MV-4-11 (cell line): ENCODE results near the gene HSP90B1.

ENCODE experiments used
- DNase-seq: peaks from one replicate; lab custom pipeline; 2025; lab: John Stamatoyannopoulos, UW

The HSP90B1 gene

GRCh38 chr12:103929784-103930033 is 501 bp upstream of the HSP90B1 start:
- no peak for DNase-seq

DNA sequence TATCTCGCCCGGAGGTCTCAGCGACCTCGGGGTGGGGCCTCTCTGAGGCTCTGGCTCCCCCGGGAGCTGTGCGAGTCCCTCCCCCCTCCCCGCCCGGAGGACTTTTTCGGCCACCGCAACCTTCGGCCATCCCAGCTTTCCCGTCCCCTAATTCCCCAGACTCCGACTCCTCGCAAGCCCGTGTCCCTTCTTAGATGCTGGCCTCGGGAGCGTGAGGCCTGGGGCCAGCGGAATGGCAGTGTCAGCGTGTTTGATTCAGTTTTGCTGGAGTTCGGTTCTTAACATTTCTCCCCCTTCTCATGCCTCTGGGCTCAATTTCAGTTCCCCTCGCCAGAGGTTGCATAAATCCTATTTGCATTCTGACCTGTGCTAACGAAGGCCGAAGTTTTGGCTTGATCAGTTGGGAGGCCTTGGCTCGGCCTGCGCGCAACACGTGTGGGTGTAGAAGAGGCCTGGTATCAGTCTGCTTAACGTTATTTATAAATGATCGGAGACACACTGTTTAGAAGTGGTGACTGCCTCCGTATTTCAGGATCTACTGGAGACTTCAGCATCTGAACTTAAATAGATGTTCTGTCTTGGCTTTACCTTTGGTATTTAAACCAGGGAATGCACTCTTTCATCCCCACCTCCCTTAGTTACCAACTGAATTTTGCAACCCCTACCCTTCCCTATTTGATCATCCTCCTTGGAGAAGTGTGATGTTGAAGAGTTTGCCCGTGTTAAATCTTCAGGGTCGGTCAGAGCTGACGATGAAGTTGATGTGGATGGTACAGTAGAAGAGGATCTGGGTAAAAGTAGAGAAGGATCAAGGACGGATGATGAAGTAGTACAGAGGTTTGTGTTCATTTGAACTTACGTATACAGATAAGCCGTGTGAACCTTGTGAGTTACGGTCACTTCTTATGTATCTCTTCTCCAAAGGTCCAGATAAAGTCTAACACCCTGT is 851 bp downstream of the HSP90B1 start:
- DNase-seq: peak; percentile 73

GRCh38 chr12:103933237-103933636 is 3.0 kb downstream of the HSP90B1 start:
- no peak for DNase-seq

GRCh38 chr12:103936679-103937078 is 6.5 kb downstream of the HSP90B1 start:
- no peak for DNase-seq

GRCh38 chr12:103944964-103945363 is 14.8 kb downstream of the HSP90B1 start:
- no peak for DNase-seq

DNA sequence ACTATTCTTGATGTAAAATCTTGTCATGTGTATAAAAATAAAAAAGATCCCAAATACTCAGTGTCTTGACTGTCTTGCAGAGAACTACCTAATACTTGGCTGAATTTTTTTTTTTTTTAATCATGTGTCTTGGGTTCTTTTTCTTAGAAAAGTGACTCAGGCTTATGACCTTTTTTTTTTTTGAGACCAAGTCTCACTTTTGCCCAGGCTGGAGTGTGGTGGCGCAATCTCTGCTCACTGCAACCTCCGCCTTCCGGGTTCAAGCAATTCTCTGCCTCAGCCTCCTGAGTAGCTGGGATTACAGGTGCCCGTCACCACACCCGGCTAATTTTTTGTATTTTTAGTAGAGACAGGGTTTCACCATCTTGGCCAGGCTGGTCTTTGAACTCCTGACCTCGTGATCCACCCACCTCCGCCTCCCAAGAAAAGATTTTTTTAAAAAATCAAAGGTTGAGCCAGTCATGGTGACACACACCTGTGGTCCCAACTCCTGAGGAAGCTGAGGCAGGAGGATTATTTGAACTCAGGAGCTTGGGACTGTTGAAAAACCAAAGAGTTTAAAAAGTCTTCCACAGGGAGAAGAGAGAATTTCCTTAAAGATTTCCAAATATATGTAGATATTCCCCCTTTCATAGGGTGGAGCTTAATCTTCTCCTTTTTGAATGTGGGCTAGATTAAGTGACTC is 17.8 kb downstream of the HSP90B1 start:
- peak; percentile 57 for DNase-seq

GRCh38 chr12:103948746-103949406 is 18.7 kb downstream of the HSP90B1 start:
- no peak for DNase-seq

- DNase-seq: no peak
Measured at GRCh38 chr12:103952497-103952896, 22.3 kb downstream of the HSP90B1 start.

GRCh38 chr12:103955811-103956508 is 25.8 kb downstream of the HSP90B1 start:
- DNase-seq: no peak

- no peak for DNase-seq
Measured at GRCh38 chr12:103956509-103957027, 26.4 kb downstream of the HSP90B1 start.

DNA sequence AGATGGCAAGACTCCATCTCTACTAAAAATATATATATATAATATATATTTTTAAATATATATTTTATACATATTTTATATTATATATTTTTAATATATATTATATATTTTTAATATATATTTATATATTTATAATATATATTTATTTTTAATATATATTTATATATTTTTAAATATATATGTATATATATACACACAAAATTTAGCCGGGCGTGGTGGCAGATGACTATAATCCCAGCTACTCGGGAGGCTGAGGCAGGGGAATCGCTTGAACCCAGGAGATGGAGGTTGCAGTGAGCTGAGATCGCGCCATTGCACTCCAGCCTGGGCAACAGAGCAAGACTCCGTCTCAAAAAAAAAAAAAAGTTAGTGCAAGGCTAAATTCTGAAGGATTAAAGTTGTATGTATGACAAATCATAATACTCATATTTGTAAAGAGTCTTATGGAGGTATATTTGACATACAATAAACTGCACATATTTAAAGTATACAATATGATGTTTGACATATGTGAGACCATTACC is 27.7 kb downstream of the HSP90B1 start:
- no peak for DNase-seq

DNA sequence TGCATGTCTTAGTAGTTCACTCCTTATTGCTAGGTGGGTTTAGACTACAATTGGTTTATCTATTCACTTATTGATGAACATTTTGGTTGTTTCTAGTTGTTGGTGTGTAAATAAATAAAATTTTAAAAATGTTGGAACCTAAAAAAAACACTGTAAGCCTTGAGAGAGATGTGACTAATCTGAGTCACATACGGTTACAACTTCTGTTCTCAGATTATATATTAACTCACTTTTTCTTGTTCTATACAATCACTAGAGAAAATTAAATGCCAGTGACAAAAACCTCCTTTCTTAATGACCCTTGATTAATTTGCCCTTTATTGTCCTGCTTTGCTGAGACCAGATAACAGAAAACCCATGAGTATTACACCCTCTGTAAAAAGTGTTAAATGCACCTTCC is 28.4 kb downstream of the HSP90B1 start:
- DNase-seq: no peak

DNA sequence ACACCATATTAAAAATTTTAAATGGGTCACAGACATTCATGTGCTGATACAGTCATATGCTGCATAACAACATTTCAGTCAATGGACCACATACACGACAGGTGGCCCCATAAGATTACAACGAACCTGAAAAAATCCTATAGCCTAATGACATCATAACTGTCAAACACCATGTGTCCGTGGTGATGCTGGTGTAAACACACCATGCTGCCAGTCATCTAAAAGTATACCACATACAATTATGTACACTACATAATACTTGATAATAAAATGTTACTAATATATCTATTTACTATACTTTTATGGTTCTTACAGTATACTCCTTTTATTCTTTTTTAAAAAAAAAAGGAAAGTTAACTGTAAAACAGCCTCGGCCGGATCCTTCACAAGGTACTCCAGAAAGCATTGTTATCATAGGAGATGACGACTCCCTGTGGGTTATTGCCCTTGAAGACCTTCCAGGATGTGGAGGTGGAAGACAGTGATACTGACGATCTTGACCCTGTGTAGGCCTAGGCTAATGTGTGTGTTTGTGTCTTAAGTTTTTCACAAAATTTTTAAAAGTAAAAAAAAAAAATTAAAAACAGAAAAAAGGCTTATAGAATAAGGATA is 30.5 kb downstream of the HSP90B1 start:
- no peak for DNase-seq

DNA sequence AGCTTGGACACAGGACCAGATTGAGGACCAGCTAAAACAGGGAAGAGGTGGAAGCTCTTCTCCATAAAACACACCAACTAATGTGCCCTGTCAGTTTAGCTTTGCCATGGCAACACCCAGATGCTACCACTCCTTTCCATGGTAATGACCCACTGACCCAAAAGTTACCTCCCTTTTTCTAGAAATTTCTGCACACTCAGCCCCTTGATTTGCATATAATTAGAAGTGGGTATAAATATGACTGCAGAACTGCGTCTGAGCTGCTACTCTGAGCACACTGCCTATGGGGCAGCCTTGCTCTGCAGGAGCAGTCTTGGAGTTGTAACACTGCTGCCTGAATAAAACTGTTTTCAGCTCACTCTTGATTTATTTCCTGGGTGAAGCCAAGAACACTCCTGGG is 32.3 kb downstream of the HSP90B1 start:
- DNase-seq: peak; percentile 23

- no peak for DNase-seq
Measured at GRCh38 chr12:103964805-103965204, 34.6 kb downstream of the HSP90B1 start.

GRCh38 chr12:103965255-103965589 is 35.0 kb downstream of the HSP90B1 start:
- DNase-seq: no peak

DNA sequence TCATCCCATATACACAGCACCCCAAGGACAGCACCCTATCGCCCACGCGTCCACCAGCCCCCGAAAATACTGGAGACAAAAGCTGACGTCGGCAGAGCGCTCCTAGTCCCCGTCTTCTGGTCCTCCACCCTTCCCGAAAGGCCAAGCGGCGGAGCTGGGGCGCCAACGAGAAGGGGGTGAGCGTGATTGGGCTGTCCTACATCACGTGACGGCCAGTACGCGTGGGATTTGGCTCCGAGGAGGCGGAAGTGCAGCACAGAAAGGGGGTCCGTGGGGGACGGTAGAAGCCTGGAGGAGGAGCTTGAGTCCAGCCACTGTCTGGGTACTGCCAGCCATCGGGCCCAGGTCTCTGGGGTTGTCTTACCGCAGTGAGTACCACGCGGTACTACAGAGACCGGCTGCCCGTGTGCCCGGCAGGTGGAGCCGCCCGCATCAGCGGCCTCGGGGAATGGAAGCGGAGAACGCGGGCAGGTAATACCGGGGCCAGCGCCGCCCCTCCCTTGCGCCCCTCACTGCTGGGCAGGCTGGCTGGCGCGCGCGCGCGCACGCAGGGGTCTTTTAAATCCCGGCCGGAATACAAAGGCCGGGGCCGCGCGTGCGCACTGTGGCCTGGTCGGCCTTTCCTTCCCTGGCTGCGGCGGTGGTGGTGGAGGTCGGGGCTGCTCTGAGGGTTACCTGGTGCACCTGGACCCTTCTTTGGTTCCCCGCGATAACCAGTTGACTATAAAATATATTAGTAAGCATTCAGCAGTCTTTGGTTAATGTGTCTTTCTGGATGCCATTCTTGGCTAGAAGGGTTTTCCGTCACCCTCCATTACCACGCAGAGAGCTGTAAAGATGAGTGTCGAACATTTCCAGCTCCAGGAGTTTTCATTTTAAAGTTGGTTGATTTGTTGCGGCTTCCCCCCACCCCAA is 35.6 kb downstream of the HSP90B1 start, which contains the start of gene TDG:
TSS of gene TDG (plus strand) at position 283 of the 915 bp plus-strand sequence. CDS start at position 449, 166 bp downstream.
- peak; percentile 95 for DNase-seq

- DNase-seq: no peak
Measured at GRCh38 chr12:103966736-103967135, 36.5 kb downstream of the HSP90B1 start.

DNA sequence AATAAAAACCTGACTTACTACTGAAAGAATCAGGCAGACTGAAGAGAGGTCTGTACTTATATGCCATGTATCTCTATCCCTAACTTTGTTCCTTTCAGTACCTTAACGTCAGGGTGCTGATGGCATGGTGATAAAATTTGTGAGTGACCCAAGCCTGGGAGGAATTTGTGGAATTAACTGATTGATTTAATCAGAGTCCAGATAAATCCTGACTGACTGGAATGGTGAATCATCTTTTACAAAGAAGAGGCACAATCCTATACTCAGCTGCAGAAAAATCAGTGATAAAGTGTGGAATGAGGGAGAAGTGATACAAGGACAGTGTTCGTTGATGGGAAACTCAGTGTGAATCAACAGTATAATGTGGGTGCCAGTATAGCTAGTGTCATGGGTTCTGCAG is 39.2 kb downstream of the HSP90B1 start:
- DNase-seq: no peak

DNA sequence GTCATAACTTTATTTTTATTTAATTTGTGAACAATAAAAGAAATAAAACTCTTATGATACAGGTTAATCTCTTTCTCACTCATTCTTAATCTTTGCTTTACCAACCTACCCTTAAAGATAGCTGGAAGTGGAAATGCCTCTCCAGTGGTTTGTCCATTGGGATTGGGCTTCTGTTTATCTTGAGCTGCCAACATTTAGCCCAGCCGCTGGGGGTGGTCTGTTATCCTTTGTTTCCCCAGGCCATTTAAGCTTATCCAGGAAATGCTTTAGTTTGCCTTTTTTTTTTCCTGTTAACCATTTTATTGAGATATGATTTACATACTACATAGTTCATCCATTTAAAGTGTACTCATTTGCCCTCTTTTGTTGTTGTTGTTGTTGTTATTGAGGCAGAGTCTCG is 43.7 kb downstream of the HSP90B1 start:
- DNase-seq: no peak
